HG02840 (cell line): Measurements from ENCODE around the gene ATP6V0B.
A peak's percentile ranks its signal among the peaks of the same experiment; 100 is the strongest.

Experiments used
- ATAC-seq: cut with Tn5 transposase; IDR thresholded peaks from one replicate; pipeline ENCODE4 v1.9.1; 2021; ENCODE audit warnings: mild to moderate bottlenecking, moderate library complexity, moderate number of reproducible peaks; ENCODE audit not compliant: unreplicated experiment, low FRiP score

ATP6V0B gene

DNA sequence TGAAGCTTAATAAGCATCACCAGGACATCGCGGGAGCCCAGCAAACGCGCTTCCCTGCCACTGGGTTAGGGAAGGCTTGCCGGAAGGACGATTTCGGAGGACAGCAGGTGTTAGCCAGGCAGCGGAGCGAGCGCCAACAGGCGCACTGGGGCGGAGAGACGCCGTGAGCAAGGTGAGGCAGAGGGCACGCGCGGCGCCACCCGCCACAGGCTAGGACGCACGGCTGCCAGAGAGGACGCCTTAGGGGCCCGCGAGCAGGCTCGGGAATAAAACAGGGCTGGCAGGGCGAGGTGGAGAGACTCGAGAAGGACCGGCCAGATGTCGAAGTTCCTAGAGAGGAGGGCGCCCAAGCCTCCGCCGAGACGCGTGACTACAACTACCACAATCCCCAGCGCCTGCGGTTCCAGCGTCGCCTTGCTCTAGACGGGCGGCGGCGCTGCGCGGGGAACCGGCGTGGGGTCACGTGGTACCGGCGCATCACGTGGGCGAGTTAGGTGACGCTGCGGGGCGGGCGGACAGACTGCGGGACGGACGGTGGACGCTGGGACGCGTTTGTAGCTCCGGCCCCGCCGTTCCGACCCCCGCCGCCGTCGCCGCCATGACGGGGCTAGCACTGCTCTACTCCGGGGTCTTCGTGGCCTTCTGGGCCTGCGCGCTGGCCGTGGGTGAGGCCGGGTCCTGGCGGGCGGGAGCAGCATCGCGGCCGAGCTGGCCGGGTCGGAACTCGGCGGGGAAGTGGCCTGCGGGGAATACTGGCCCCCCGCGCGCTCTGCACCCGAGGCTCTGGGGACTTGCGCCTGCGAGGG is at the start of gene ATP6V0B:
TSS of gene ATP6V0B (plus strand) at position 518 of the 806 bp plus-strand sequence. CDS start at position 599, 81 bp downstream.
- peak; percentile 69 for ATAC-seq

DNA sequence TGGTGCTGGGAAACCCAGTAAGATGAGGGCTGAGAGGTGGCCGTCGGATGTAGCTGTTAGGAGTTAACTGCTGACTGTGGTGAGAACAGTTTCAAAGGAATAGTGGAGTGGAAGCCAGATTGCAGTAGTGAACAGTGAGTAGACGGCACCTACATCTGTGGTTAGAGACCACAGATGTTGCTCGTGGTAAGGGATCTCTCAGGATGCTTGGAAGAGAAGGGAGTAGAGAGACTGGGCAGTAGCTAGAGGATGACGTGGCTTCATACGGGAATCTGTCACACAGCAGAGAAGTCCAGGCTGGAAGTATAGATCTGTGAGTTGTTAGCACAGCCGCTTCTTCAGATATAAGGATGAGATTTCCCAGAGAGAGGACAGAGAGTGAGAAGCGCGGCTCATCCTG is 48.9 kb upstream of the ATP6V0B start:
- no peak for ATAC-seq

DNA sequence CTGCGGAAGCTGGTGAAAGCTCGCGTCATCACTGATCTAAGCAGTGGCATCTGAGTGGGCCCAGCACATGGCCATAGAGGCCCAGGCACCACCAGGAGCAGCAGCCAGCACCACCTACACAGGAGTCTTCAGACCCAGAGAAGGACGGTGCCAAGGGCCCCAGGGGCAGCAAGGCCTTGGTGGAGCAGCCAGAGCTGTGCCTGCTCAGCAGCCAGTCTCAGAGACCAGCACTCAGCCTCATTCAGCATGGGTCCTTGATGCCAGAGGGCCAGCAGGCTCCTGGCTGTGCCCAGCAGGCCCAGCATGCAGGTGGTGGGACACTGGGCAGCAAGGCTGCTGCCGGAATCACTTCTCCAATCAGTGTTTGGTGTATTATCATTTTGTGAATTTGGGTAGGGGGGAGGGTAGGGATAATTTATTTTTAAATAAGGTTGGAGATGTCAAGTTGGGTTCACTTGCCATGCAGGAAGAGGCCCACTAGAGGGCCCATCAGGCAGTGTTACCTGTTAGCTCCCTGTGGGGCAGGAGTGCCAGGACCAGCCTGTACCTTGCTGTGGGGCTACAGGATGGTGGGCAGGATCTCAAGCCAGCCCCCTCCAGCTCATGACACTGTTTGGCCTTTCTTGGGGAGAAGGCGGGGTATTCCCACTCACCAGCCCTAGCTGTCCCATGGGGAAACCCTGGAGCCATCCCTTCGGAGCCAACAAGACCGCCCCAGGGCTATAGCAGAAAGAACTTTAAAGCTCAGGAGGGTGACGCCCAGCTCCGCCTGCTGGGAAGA is 44.4 kb upstream of the ATP6V0B start:
- no peak for ATAC-seq

DNA sequence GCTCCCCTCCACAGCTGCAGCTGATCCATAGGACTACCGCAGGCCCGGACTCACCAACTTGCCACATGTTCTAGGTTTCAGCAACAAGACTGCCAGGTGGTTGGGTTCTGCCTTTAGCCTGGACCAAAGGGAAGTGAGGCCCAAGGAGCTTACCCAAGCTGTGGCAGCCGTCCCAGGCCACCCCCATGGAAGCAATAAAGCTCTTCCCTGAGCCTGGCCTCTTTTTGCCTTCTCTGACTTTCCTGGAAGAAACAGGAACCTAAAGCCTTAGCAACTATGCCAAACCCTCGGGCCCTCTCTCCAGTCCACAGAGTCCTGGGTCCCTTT is 43.8 kb upstream of the ATP6V0B start:
- ATAC-seq = no peak

DNA sequence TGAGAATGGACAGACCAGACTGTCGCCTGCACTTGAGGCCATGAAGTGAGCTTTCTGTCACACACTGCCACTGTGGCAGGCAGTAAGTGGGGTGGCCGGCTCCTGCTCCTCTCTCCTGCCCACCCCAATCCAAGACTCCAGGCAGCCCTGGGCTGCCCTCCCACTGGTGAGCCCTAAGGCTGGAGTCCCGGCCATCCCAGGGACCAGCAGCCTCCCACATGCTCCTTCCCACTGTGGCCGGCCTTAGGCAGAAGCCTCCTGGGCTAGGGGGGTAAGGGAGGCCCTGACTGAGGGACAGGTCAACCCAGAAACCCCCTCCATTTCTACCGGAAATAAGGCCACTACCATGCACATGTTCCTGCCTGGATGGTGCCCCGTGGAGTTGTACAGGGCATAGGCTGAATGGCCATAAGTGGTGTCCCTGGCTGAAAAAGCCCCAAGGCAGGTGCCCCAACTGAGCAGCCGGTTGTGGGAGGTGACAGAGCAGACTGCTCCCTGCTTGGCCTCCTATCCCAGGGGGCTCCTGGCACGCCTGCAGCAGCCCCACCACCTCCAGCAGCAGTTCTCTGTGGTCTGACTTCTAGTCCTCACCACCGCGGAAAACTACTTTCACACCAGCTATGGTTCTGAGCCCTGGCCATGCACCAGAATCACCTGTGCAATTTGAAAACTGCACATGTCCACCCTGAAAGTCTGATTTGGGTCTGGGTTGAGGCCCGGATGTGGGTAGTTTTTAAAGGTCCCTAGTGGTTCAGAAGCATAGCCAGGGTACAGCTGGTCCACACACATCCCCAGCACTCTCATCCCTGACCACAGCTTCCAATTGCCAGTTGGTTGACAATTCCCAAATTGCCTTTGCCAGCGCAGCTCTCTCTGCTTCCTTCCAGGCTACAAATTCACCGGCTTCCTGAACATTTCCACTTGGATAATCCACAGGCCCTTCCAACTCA is 42.8 kb upstream of the ATP6V0B start:
- ATAC-seq = no peak

DNA sequence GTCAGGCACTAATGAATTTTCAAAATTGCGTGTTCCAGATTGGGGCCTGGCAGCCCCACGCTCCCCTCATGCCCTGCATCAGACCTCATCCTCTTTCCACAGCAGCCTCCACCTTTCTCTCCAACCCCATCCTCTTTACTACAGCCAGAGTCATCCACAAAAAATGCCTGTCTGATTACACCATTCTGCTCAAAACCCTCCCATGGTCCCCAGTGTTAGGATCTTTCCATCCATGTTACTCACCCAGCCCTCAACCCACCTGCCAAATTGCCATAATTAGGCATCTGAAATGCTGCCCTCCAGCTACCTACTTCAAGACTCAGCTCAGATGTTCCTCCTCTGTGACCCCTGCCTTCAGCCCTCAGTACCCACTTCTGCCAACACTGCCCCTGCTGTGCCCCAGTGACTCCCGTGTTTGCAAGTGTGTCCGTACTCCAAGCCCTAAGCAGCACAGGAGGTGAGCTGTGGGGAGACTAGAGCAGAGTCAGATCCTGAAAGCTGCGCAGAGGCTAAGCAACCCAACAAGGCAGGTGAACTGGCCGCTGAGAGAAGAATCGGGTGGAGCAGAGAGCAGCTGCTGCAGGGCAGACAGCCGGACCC is 41.9 kb upstream of the ATP6V0B start:
- ATAC-seq = no peak

DNA sequence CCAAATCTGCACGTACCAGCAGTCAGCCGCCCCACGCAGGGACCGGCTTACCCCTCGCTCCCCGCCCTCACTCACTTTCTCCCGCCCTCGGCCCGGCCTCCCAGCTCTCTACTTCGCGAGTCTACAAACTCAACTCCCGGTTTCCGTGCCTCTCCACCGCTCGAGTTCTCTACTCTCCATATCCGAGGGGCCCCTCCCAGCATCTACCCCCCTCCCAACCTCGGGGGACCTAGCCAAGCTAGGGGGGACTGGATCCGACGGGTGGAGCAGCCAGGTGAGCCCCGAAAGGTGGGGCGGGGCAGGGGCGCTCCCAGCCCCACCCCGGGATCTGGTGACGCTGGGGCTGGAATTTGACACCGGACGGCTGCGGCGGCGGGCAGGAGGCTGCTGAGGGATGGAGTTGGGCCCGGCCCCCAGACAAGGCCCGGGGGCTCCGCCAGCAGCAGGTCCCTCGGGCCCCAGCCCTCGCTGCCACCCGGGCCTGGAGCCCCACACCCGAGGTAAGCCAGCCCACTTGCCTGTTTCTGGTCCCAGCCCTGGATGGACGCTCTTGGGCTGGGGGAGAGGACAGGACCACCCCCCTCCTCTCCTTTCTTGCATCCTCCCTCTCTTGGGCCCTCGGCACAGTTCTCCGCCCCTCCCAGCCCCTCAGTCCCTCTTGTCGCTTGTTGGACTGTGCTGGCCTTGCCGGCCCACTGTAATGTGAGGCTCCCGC is 41.2 kb upstream of the ATP6V0B start, which contains the start of gene ARTN:
TSS of gene ARTN (plus strand) at position 416 of the 715 bp plus-strand sequence. CDS start 1,856 bp downstream, outside the sequence.
- ATAC-seq = no peak

DNA sequence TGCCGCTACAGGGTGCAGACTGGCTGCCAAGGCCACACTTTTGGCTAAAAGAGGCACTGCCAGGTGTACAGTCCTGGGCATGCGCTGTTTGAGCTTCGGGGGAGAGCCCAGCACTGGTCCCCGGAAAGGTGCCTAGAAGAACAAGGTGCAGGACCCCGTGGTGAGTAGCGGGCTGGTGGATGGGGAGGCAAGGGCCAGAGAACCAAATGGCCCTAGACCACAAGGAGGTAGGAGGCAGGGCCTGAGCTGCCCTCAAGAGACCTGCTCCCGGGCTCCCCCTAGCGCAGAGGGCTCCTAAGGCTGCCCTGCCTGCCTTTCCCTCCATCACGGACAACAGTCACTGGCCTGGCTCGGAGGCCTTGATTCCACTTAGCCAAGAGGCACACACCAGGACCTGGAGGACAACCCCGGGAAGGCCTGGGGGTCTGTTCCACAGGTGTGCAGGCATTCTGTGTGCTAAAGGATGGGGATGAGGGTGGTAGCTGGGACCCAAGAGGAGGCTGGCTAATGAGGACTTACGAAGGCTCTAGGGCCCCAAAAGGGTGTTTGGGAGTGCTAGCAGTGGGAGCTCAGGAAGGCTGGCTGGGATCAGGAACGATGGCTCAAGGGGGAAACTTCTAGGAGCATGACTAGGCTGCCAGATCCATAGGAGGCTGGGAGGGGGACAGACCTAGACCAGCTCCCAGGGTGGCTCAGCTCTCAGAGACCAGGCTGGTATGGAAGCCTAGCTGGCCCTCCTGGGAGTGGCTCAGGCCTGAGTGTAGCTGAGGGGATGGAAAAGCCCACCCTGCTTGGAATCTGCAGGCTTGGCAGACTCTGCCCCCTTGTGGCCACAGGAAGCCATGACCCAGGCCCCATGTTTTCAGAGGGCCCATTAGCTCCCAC is 40.4 kb upstream of the ATP6V0B start:
- no peak for ATAC-seq

DNA sequence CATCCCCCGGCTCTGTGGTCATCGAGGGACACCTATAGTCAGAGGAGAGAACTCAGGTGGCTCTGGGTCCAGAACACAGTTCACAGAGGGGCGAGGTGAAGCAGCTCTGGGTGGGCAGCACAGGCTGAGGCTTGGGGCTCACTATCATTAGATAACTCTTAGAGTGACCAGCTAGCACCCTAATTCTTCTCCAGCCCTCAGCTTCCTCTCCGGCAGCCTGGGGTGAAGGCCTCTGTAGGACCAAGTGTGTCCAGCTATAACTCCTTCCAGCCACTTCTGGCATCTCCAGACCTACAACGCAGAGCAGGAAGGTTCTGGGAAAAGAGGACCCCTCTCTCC is 39.8 kb upstream of the ATP6V0B start:
- ATAC-seq = no peak

DNA sequence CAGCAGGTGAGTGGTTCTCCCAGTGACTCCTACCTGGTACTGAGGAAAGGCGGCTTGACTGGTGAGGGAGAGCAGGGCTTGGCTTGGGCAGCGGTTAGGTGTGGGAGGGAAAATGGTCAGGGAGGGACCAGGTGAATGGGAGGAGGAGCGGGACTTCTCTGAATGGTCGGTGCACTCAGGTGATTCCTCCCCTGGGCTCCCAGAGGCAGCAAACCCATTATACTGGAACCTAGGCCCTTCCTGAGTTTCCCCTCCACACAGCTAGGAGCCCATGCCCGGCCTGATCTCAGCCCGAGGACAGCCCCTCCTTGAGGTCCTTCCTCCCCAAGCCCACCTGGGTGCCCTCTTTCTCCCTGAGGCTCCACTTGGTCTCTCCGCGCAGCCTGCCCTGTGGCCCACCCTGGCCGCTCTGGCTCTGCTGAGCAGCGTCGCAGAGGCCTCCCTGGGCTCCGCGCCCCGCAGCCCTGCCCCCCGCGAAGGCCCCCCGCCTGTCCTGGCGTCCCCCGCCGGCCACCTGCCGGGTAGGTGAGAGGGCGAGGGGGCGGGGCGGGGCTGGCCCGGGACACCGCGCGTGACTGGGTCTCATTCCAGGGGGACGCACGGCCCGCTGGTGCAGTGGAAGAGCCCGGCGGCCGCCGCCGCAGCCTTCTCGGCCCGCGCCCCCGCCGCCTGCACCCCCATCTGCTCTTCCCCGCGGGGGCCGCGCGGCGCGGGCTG is 38.9 kb upstream of the ATP6V0B start:
- ATAC-seq = no peak

DNA sequence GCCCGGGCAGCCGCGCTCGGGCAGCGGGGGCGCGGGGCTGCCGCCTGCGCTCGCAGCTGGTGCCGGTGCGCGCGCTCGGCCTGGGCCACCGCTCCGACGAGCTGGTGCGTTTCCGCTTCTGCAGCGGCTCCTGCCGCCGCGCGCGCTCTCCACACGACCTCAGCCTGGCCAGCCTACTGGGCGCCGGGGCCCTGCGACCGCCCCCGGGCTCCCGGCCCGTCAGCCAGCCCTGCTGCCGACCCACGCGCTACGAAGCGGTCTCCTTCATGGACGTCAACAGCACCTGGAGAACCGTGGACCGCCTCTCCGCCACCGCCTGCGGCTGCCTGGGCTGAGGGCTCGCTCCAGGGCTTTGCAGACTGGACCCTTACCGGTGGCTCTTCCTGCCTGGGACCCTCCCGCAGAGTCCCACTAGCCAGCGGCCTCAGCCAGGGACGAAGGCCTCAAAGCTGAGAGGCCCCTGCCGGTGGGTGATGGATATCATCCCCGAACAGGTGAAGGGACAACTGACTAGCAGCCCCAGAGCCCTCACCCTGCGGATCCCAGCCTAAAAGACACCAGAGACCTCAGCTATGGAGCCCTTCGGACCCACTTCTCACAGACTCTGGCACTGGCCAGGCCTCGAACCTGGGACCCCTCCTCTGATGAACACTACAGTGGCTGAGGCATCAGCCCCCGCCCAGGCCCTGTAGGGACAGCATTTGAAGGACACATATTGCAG is 38.2 kb upstream of the ATP6V0B start:
- no peak for ATAC-seq

DNA sequence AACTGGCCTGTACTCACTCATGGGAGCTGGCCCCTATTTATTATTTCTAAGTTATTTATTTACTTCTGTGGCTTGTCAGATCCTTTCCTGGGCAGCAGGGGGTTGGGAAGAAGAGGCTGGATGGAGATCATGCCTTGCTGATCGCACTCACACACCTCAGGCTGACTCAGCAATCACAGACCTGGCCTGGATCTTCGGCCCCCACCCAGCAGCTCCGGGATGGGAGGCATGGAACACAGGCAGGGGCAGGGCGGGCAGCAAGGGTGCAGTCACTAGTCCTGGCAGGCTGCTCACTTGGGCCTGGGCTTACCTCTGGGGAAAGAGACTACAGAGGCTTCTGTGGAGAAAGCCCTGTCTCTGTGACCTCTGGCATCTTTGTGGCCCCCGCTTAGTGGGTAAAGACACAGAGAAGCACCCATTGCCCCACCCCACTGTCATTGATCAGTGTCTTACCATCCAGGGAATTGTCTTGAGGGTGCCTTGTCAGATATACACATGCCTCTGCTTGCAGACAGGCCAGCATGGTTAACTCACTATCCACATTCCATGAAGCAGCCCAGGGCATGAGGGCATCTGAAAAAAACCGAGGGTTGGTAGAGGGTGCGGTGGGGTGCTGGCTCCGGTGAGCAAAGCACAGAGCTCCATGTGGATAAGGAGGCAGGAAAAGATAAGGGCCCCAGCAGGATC is 37.4 kb upstream of the ATP6V0B start:
- ATAC-seq = no peak

DNA sequence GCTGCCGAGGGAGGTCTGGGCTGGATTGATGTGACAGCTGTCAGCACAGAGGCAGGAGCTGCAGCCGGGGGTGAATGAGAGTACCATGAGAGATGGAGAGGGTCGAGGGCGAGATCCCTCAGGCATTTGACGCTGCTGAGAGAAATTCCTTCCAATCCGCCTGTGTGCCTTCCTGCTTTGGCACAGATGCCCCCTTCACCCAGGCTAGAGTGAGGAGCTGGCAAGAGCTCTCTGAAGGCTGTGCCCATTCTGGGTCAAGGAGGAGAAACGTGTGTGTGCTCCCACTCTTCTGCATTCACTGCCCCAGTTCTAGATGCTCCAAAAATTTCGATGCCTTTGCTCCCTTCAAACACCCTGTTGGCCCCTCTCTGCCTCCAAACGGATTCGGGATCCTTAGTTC is 36.4 kb upstream of the ATP6V0B start:
- no peak for ATAC-seq

DNA sequence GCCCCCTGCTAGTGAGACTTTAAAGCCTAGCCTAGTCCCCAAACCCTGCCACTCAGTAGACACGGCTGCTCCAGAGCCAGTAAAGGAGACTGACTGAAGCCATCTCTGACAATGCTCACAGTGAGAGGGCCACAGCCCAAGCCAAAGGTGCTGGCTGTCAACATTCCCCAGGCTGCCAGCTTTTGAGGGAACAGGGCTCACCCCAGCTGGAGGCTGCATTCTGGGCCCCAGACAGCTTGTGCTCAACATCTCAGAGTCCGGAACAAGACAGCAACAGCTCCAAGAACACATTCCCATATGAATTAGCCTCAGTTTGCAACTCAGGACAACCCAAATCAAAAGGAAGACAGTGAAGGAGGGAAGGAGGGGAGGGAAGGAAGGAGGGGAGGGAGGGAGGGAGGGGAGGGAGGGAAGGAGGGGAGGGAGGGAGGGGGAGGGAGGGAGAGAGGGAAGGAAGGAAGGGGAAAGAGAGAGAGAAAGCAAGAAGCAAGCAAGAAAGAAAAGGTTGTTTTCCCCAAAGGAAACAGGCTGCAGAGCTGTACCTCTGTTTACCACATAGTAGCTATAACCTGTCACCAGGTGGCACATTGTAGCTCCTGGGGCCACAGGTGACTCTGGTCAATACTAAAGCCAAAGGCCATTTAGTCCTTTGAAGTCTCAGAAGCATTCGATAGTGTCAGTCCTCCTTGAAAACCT is 35.7 kb upstream of the ATP6V0B start:
- ATAC-seq = no peak

DNA sequence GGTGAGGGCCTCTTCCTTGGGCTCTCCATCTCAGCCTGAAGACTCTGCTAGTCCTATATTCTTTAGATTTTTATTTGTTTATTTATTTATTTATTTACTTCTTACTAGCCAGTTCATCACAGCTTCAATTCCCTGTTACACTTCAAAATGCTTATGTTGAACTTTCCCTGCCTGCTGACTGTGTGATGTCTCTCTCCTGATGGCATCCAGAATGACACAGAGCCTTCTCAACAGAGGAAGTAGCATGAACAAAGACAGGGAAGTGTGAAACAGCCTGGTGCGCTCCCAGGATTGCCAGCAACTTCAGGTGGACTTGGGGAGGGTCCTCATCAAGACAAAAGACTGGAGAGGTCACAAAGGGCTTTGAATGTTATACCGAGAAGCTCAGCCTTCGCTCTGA is 32.3 kb upstream of the ATP6V0B start:
- no peak for ATAC-seq

DNA sequence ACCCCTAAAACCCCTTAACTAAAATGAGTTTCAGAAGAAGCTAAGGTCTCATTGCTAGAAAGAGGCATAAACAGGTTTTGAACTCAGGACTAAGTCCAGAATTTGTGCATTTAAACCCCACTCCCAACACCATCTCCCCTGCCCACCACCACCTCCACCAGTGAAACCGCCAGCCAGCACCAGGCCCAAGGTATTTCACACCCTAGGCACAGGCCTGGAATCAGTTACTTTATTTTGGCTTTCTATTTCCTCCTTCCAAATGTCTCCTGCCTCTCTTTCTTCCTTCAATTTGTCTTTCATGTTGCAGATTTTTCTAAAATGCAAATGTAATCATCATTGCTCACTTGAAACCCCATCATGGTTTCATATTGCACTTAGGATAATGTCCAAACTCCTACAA is 29.9 kb upstream of the ATP6V0B start:
- no peak for ATAC-seq
